ENCODE measurements around the gene C1orf226.
"Not testable (repeated sequence)": the region's sequence is repeated elsewhere in the genome, so short reads cannot be mapped to it uniquely, and the experiment has no call there.

C1orf226 gene

GRCh38 chr1:162406811-162407210 lies 25.3 kb downstream of the C1orf226 start:
- in situ Hi-C loops (cut with MboI; ENCODE audit: low sequenced_read_pairs, unreplicated experiment), result no loop called here
- no peak for DNase-seq (ENCODE audit: low spot score)
- TF ChIP-seq, protein P1, sequence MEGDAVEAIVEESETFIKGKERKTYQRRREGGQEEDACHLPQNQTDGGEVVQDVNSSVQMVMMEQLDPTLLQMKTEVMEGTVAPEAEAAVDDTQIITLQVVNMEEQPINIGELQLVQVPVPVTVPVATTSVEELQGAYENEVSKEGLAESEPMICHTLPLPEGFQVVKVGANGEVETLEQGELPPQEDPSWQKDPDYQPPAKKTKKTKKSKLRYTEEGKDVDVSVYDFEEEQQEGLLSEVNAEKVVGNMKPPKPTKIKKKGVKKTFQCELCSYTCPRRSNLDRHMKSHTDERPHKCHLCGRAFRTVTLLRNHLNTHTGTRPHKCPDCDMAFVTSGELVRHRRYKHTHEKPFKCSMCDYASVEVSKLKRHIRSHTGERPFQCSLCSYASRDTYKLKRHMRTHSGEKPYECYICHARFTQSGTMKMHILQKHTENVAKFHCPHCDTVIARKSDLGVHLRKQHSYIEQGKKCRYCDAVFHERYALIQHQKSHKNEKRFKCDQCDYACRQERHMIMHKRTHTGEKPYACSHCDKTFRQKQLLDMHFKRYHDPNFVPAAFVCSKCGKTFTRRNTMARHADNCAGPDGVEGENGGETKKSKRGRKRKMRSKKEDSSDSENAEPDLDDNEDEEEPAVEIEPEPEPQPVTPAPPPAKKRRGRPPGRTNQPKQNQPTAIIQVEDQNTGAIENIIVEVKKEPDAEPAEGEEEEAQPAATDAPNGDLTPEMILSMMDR (IDR thresholded peaks at IDR 0.05; ENCODE audit: borderline replicate concordance, control extremely low read depth, extremely low read depth, insufficient read depth, missing control alignments), result no peak

DNA sequence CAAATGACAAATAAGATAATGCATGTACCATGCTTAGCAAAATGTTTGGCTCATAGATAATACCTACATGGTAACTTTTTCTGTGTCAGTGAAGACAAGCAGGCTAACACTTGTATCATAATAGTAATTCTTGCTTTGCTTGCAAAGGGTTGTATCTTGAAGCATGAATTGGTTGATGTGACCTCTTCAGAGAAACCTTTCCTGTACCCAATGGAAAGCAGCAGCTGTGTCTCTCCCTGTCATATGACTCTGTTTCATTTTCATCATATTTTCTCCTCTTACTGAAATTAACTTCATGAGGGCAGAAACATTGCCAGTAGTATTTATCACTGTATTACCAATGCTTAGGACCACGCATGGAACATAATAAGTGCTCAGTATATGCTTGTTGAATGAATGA lies 26.0 kb downstream of the C1orf226 start:
- TF ChIP-seq, protein P1 (IDR thresholded peaks at IDR 0.05; ENCODE audit: borderline replicate concordance, control extremely low read depth, extremely low read depth, insufficient read depth, missing control alignments), result no peak
- in situ Hi-C loops (cut with MboI; ENCODE audit: low sequenced_read_pairs, unreplicated experiment), result no loop called here
- DNase-seq (ENCODE audit: low spot score), result no peak

DNA sequence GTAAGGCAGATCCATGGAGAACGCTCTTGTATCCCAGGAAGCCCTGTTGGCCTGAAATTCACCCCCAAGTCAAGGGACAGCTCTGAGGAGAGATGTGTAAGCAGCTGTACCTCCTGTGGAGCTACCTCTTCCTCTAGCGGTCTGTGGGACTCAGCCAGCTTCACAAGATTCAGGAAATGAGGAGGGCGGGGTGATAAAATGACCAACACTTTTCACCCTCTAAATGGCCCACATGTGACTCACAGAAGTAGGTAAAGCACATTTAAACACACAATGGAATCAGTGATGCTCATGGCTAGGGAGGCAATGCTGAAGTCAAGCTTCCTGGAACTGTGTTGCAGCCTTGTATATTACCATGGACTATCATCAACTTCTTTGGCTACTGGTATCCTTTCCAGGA lies 30.5 kb downstream of the C1orf226 start, which contains the start of gene SH2D1B:
Gene SH2D1B, minus strand, starts transcription at position 135 of the 400 bp plus-strand sequence. Its CDS starts 120 bp downstream, at position 15.
- in situ Hi-C loops (cut with MboI; ENCODE audit: low sequenced_read_pairs, unreplicated experiment), result no loop called here
- no peak for DNase-seq (ENCODE audit: low spot score)
- TF ChIP-seq, protein P1 (IDR thresholded peaks at IDR 0.05; ENCODE audit: borderline replicate concordance, control extremely low read depth, extremely low read depth, insufficient read depth, missing control alignments), result no peak

DNA sequence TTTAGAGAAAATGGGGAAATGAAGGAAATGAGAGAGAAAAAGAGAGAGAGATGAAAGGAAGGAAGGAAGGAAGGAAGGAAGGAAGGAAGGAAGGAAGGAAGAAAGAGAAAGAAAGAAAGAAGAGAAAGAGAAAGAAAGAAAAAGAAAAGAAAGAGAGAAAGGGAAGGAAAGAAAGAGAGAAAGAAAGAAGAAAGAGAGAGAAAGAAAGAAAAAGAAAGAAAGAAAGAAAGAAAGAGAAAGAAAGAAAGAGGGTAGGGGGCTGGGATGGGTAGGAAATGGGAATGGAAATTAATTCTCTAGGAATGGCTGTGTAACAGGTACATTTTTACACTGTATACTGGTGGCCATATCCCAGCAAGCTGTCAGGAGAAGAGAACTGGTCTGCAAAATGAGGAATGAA lies 34.7 kb downstream of the C1orf226 start:
- no peak for DNase-seq (ENCODE audit: low spot score)
- in situ Hi-C loops (cut with MboI; ENCODE audit: low sequenced_read_pairs, unreplicated experiment), result no loop called here
- TF ChIP-seq, protein P1 (IDR thresholded peaks at IDR 0.05; ENCODE audit: borderline replicate concordance, control extremely low read depth, extremely low read depth, insufficient read depth, missing control alignments), result no peak

GRCh38 chr1:162416909-162417308 lies 35.4 kb downstream of the C1orf226 start:
- in situ Hi-C loops (cut with MboI; ENCODE audit: low sequenced_read_pairs, unreplicated experiment), result no loop called here
- DNase-seq (ENCODE audit: low spot score), result no peak
- TF ChIP-seq, protein P1 (IDR thresholded peaks at IDR 0.05; ENCODE audit: borderline replicate concordance, control extremely low read depth, extremely low read depth, insufficient read depth, missing control alignments), result no peak

DNA sequence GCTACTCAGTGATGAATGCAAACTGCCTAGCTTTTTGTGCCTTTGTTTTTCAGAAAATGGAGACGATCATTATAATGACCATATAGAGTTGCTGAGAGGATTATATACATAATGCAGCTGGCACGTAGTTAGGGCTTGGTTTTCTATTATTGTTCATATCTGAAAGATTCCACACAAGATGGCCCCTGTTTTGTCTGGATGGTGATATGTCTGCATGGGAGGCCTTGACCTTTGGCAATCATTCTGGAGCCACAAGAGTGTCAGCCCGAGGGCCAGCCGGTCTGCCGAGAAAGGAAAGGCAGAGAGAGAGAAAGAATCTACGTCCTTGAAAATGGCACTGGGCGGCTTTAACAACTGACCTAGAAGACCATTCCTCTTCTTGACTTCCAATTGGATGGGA lies 36.1 kb downstream of the C1orf226 start:
- DNase-seq (ENCODE audit: low spot score), result no peak
- TF ChIP-seq, protein P1 (IDR thresholded peaks at IDR 0.05; ENCODE audit: borderline replicate concordance, control extremely low read depth, extremely low read depth, insufficient read depth, missing control alignments), result no peak
- in situ Hi-C loops (cut with MboI; ENCODE audit: low sequenced_read_pairs, unreplicated experiment), result no loop called here

GRCh38 chr1:162418584-162418983 lies 37.1 kb downstream of the C1orf226 start:
- not testable (repeated sequence) for DNase-seq (ENCODE audit: low spot score)

DNA sequence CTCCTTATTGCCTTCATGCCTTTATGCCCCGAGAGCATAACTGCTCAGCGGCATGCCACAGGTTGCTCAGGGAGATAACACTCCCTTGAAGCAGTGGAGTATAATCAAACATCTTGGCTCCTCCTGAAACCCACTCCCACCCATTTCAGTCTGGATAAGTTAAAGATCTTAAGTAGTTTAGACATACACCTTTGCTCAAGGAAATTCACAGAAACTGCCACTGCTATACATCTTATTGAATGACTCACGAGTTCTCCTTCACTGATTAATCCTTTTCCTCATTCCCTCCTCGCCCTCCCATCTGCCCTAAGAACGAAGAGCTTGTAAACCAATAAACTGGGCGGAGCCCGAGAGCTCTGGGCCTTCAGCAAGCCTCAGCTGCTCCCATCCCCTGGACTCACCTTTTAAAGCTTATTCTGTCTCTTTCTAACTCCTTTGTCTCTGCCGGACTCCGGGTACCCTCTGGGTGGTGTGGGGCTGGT lies 38.0 kb downstream of the C1orf226 start:
- in situ Hi-C loops (cut with MboI; ENCODE audit: low sequenced_read_pairs, unreplicated experiment); DNase-seq (ENCODE audit: low spot score): not testable (repeated sequence)

More at GRCh38 chr1:162418584-162418983, 37.1 kb downstream of the C1orf226 start:
- in situ Hi-C loops (cut with MboI; ENCODE audit: low sequenced_read_pairs, unreplicated experiment), result not testable (repeated sequence)

Measured in GM13976 (cell line).